PC-3 (cell line): Measurements from ENCODE around the gene POTEF.
"Not testable (repeated sequence)": the region's sequence is repeated elsewhere in the genome, so short reads cannot be mapped to it uniquely, and the experiment has no call there.

ENCODE experiments used
- EZH2phosphoT487 ChIP-seq: fragments of 300-600 bp; sonication (generic); IDR thresholded peaks from 2 replicates; pipeline ENCODE4 v1.6.1; 2018; ENCODE audit warnings: mild to moderate bottlenecking, antibody characterized with exemption, low read length, borderline replicate concordance
- TF ChIP-seq, protein P1 (sequence below): fragments of 300-600 bp; sonication (generic); conservative IDR thresholded peaks from 2 replicates; pipeline ENCODE4 v1.5.1; 2017; ENCODE audit warnings: antibody characterized with exemption, low read depth, mild to moderate bottlenecking, low read length

DNA sequence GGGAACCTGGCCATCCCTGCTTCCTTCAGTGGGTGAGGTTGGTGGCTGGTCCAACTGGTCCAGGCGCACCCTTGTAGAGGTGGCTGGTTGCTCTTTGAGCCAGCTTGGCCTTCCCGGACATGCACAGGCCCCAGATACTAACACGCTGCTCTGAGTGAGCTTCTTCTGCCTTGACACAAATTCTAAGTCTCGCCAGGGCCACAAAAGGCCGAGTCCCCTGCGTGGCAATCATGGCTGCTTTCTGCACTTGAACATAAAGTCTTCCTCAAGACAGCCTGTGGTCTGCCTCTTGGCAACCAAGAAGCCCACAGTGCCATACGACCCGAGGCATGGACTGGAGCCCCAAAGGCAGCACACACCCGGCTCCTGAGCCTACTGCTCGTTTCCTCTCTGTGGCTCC is 69.0 kb downstream of the POTEF start:
- TF ChIP-seq, protein P1, sequence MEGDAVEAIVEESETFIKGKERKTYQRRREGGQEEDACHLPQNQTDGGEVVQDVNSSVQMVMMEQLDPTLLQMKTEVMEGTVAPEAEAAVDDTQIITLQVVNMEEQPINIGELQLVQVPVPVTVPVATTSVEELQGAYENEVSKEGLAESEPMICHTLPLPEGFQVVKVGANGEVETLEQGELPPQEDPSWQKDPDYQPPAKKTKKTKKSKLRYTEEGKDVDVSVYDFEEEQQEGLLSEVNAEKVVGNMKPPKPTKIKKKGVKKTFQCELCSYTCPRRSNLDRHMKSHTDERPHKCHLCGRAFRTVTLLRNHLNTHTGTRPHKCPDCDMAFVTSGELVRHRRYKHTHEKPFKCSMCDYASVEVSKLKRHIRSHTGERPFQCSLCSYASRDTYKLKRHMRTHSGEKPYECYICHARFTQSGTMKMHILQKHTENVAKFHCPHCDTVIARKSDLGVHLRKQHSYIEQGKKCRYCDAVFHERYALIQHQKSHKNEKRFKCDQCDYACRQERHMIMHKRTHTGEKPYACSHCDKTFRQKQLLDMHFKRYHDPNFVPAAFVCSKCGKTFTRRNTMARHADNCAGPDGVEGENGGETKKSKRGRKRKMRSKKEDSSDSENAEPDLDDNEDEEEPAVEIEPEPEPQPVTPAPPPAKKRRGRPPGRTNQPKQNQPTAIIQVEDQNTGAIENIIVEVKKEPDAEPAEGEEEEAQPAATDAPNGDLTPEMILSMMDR = not testable (repeated sequence)
- not testable (repeated sequence) for TF ChIP-seq EZH2phosphoT487
